NCI-H510A treated with DMSO at 0.1 percent for 48 hours (cell line): ENCODE data around the gene TBCK.
"Not testable (repeated sequence)": the region's sequence is repeated elsewhere in the genome, so short reads cannot be mapped to it uniquely, and the experiment has no call there.

Experiments used
- DNase-seq: peaks from one replicate; lab custom pipeline; 2025; lab: John Stamatoyannopoulos, UW

The TBCK gene

DNA sequence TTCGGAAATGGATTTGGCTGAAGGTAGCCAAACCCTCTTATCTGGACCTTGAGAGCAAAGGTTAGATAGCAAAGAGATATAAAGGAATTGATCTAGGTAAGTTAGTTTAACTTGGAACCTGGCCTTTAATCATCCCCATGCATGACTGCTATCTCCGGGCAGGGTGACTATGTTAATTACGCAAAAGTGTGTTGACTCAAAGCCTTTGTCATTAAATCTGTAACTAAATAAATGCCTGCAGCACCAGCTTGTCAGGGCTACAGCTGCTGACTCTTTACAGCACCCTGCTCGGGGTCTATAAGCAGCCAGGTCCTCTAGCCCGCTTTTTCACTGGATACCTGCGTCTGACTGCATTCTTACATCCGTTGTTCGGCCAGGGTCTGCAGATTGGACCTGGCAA lies 201.7 kb downstream of the TBCK start:
- DNase-seq, result no peak

DNA sequence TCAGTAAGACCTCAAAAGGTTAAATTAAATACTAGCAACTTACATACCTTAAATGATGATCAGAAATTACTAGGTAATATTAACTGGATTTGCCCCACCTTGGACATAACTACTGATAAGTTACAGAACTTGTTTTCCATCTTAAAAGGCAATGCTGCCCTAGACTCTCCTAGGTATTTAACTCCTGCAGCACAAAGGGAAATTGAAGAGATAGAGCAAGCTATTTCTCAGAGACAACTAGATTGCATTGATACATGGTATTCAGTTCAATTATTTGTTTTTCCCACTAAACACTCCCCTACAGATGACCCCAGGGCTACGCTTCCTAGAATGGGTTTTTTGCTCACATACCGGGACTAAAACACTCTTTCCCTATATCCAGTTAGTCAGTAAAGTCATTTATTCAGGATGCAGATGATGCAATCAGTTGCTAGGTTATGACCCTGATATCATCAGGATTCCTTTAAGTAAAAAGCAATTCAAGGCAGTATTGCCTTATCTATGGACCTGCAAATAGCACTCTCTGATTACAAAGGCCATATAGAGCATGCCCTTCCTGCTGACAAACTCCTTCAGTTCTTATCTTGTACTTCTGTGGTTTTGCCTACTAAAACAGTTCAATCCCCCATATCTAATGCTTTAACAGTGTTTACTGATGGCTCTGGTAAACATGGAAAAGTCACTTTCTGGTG lies 204.1 kb downstream of the TBCK start:
- DNase-seq, result not testable (repeated sequence)

GRCh38 chr4:106109929-106110328 lies 206.1 kb downstream of the TBCK start:
- no peak for DNase-seq

GRCh38 chr4:106105697-106106096 lies 210.3 kb downstream of the TBCK start:
- DNase-seq, result no peak

DNA sequence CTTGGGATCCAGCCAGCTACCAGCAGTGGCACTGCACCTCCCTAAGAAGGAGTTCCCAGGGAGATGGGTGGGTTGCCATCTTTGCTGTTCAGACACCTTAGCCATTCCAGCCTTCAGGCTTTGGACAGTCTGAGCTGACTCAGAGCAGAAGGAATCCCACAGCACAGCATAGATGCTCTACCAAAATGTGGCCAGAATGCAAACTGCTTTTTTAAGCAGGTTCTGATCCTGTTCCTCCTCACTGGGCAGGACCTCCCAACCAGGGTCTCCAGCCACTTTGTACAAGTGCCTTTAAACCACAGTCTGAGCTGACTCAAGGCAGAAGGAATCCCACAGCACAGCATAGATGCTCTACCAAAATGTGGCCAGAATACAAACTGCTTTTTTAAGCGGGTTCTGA lies 211.7 kb downstream of the TBCK start:
- DNase-seq, result no peak

DNA sequence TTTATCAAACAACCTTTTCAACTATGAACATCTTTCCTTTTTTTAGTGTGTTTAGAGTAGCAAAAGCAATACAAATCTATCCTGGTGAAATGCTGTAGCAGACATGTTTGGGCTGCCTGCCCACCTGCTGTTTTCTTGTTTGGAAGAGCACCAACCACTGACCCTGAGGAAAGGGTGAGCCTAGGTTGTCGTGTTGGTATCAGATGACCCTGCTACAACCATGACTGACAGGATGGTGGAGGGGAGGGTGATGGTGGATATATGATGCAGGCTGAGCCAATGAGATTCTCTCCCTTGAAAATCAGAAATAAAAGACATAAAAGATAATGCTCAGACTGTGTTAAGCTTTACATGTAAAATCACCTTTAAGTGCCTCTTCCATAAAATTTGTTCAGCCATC lies 219.6 kb downstream of the TBCK start:
- DNase-seq, result no peak

DNA sequence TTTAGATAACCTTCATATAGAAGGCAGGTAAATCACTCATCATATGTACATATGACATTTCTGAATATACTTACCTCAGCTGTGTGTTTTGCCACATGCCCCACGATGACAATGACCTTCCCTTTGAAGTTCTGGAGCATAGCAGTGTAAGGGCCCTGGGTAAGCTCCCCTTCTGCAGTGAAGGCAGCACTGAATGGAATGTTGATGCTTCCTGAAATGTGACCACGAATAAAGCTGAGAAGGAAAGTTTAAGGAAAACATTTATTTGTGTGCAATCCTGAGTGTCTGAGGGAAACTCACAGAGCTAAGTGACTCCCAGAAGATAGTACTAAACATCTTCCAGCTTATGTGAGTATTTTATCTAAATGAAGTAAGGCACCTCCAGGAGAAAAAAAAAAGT lies 220.6 kb downstream of the TBCK start:
- DNase-seq, result no peak

GRCh38 chr4:106092361-106093040 lies 223.5 kb downstream of the TBCK start:
- DNase-seq, result no peak

DNA sequence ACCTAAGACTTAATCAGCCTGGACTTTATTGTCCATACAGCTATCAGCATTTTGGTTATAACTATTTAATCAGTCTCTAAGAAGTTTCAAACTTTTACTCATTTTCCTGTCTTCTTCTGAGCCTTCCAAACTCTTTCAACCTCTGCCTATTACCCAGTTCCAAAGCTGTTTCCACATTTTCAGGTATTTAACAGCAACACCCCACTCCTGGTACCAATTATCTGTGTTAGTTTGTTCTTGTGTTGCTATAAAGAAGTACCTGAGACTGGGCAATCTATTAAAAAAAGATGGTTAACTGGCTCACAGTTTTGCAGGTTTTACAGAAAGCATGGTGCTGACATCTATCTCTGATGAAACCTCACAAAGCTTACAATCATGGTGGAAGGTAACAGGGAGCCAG lies 225.2 kb downstream of the TBCK start:
- DNase-seq, result no peak

DNA sequence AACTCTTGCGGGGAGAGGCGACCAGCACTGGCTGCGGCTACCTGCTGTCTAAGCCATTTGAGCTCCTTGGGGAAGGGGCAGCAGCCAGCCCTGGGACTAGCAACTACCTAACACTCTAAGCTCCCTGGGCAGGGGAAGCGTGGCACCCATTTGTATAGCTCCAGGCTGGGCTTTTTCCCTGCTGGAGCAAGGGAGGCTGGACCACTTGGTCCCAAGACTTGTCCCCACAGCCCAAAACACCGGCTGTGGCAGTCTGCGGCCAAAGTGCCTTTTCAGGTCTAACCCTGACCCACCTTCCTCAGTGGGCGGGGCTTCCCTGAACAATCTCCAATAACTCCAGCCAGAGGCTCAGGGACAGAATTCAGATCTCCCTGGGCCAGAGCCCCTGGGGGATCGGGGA lies 232.9 kb downstream of the TBCK start:
- no peak for DNase-seq

- no peak for DNase-seq
Observed at GRCh38 chr4:106080376-106080775, 235.6 kb downstream of the TBCK start.

GRCh38 chr4:106079616-106080015 lies 236.4 kb downstream of the TBCK start:
- no peak for DNase-seq

DNA sequence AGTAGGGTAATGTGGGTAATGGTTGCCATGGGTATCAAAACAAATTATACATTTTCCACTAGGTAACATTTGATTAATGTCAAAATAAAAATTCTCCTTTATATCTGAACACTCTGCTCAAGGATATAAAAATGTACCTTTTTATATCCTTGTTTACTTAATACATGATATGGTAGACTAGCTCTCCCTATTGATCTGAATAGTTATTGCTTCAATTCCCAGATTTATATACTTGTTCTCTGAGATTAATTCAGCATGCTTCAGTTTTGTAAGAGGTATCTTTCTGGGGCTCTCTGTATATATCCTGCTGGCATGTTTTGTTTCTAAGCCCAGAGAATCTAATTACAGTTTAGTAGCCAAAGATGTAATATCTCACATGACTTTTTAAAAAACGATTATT lies 251.0 kb downstream of the TBCK start:
- DNase-seq, result no peak

DNA sequence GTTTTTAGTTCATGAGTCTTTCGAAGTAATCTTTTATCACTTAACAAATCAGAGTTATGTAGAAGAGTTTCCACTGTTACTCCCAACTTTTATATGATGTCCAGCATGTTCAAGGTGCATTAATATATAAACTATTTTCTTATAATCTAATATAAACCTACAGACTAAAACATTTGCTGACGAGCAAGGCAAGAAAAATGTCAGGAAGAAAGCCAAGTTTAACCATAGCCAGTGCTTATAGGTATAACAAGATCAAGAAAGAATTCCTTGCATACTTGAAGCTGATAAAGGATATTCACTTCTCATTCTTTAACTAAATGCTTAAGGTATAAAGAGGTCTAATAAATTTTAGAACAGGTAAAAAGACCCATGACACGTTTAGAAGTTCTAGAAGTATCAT lies 253.0 kb downstream of the TBCK start:
- DNase-seq, result no peak

DNA sequence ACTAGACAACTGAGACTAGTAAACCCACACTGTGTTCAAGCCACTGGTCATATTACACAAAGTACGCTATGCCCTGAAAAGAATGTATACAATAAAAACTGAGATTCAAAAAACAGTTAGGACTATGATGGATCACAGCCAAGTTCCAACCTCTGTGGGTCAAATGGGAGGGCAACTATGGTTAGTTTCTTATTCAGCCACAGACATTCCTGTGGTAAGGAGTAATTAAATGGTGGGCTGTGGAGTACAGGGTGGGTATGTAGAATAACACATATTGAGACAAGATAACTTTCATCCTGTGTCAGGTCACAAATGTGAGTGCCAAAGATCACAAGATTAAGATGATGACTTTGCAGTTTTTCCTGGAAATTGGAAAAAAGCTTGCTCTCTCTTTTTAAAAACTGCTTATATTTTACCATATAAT lies 253.5 kb downstream of the TBCK start:
- DNase-seq, result no peak

DNA sequence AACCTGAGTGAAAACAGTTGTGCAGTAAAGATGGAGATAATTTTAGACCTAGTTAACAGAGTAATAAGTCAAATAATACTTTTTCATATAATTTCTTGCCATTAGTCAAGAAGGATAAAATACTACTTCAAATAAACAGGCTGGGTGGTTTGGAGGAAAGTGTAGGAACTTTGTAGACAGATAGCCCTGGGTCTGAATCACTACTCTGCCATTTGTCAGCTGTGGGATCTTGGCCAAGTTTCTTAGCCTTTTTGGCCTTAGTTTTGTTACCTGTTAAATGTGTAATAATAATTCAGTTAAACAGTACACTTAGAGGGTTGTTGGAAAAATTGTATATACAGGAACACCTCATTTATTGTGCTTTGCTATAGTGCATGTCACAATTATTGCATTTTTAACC lies 257.1 kb downstream of the TBCK start:
- no peak for DNase-seq

DNA sequence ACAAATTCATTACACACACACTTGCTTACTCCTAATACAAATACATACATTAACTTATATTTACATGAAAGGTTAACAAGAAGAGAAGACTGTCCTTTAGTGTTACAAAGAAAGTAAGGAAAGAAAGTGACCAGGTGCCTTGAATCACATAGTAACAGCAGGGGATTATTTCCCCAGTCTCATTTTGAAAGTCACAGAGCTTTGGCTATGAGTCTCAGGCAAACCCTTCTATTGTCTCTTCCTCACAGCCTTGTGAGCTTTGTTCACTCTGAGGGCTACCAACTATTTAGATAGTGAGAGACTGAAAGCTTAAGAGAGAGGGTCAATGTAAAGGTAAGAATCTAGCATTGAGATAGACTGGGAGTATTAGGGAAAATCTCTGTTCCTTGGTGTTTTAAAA lies 259.1 kb downstream of the TBCK start:
- DNase-seq, result no peak

DNA sequence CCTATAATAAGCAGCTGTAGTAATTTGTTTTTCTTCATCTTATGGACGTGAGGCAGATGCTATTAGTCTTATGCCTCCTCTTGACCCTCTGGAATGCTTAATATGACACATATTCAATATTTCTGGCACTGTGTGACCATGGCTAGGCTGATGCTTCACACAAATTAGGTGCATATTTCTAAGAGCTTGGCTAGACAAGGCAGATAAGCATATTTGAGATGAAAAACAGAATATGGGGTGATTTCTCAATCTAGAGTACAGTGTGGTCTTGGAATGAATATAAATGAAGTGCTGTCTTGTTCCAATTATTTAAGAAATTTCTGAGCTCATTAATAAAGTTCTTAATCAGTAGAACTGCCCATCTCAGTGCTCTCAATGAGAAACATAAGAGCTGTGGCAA lies 264.5 kb downstream of the TBCK start:
- DNase-seq, result no peak

DNA sequence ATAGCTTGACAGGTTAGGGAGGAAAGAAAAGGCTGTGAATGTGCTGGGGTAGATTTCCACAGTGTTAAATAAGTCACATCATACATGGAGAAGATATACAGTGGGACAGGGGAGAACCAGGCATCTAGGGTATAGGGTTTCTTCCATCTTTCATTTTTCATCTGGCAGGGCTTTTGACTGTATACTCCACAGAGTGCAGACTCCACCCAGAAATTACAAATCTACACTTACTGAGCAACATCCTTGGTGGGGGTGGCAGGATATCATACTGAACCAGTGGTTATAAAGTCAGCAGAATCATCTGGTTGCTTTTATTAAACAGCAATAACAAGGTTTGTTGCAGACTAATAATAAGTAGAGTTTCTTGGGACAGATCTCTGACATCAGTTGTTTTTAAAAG lies 266.5 kb downstream of the TBCK start:
- no peak for DNase-seq

DNA sequence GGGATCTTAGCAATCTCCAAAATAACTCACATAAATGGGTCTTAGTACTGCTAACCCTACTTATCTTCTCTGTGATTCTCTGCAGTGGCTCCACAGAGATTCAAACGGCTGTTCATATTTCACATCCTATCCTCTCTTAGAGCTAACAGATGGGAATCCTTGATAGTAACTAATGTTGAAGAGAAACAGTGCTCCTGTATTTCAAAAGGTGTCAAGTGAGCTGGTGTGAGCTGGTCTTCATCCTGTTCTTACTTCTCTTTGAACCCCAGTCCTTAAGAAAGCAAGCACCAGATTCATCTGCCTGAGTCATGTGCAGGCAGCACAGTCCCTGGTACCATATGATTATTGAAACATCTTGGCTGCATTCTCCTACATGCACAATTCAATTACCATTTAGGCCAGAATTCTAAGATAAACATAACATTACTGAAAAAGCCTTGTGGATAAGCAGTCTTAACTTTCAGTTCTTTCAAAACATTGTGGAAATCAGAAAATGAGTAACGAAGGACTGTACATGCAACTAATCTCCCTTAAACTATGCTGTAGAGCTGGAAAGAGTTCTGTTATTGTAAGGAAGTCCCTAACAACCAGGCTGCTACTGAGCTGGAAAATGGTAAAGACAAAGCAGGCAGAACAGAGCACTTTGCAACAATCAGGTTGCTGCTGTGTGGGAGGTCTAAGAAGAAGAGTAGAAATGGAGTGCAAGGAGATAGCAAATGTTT lies 267.6 kb downstream of the TBCK start:
- DNase-seq, result no peak

DNA sequence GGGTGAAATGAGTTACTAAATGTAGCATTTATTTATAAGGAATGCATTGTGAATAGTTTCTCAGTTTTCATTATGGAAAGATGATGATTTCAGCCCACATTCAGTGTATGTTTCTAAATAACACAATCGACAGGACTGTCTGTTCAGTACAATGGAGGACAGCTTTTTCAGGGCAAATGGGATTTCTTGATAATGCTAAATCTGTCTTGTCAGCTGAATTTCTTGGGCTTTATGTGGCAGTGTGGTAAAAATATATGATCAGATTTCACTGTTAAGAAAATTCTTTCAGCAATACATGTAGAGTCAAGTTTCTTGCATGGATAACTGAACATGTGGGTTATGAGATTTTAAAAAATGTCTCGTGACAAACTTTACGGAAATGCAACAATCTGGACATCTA lies 269.9 kb downstream of the TBCK start:
- no peak for DNase-seq

DNA sequence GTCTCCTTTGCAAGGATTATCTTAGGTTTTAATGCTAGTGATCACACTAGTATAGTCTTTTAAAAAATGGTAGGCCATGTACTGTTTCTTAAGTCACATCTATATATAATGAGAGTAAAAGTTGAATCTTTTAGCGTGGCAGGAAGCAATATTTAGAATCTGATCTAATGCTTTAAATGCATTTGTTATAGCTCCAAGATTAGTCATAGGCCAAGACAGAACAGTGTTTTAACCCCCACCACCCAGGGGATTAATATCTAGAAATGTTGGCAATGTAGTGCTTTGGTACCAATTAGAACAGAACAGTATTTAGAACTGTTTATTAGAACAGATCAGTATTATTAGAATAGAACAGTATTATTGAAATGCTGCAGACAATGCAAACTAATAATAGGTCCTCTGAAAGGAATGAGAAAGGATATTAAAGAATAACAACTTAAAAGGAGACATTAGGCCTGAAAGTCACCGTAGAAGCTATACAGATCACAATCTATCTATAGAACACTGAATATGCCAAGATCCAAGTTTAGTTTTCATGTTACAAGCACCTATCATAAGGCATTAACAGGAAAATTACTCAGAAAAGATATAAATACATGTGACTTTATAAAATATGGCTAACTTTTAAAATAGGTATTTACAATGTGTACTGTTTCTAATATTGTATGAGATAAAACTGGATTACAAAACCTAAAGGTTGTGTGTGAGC lies 274.6 kb downstream of the TBCK start:
- DNase-seq, result no peak

DNA sequence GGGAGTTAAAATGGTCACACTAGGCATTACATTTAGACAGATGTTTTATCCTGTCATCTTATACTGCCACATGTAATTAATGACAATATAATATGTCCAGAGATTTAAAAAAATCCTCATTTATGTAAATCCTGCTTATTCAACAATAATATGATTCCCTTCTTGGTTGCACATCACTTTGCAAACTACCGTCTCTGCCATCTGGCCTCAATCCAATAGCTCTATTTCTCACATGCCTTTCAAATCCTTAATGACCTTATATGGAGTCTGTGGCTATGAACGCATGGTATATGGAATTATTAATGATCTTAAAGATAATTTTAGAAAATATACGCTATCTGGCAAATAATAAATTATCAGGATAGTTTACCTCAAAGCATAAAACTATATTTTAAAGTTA lies 276.2 kb downstream of the TBCK start:
- no peak for DNase-seq
